ENCODE measurements around the gene CHD5. TPM values are rescaled to one million over a fixed set of nuclear protein-coding genes. Genes with fewer than 3 reads are reported as not detected.
A peak's percentile ranks its signal among the peaks of the same experiment; 100 is the strongest.
"Not testable (repeated sequence)": the region's sequence is repeated elsewhere in the genome, so short reads cannot be mapped to it uniquely, and the experiment has no call there.

CHD5 gene
- total RNA-seq, 1 experiment from 2014 or later, result 0.29 TPM

- DNase-seq (ENCODE audit: low read depth), result no peak
Observed at GRCh38 chr1:6086358-6086757, 93.8 kb downstream of the CHD5 start.

- DNase-seq (ENCODE audit: low read depth), result no peak
Observed at GRCh38 chr1:6085666-6086065, 94.5 kb downstream of the CHD5 start.

- no peak for DNase-seq (ENCODE audit: low read depth)
Observed at GRCh38 chr1:6084781-6085495, 95.2 kb downstream of the CHD5 start.

- no peak for DNase-seq (ENCODE audit: low read depth)
Observed at GRCh38 chr1:6083801-6084446, 96.2 kb downstream of the CHD5 start.

- no peak for DNase-seq (ENCODE audit: low read depth)
Observed at GRCh38 chr1:6083385-6083784, 96.7 kb downstream of the CHD5 start.

GRCh38 chr1:6082430-6082971 lies 97.6 kb downstream of the CHD5 start:
- no peak for DNase-seq (ENCODE audit: low read depth)

- DNase-seq (ENCODE audit: low read depth), result no peak
Observed at GRCh38 chr1:6081901-6082300, 98.2 kb downstream of the CHD5 start.

GRCh38 chr1:6080469-6080868 lies 99.7 kb downstream of the CHD5 start:
- peak; percentile 33 for DNase-seq (ENCODE audit: low read depth)

GRCh38 chr1:6077919-6078318 lies 102.2 kb downstream of the CHD5 start:
- DNase-seq (ENCODE audit: low read depth), result no peak

- DNase-seq (ENCODE audit: low read depth), result no peak
Observed at GRCh38 chr1:6077506-6077905, 102.6 kb downstream of the CHD5 start.

GRCh38 chr1:6077061-6077460 lies 103.1 kb downstream of the CHD5 start:
- not testable (repeated sequence) for DNase-seq (ENCODE audit: low read depth)

- peak; percentile 27 for DNase-seq (ENCODE audit: low read depth)
Observed at GRCh38 chr1:6075748-6076147, 104.4 kb downstream of the CHD5 start.

- DNase-seq (ENCODE audit: low read depth), result no peak
Observed at GRCh38 chr1:6074192-6074901, 105.8 kb downstream of the CHD5 start.

- no peak for DNase-seq (ENCODE audit: low read depth)
Observed at GRCh38 chr1:6073480-6074053, 106.6 kb downstream of the CHD5 start.

- DNase-seq (ENCODE audit: low read depth), result no peak
Observed at GRCh38 chr1:6072774-6073479, 107.2 kb downstream of the CHD5 start.

GRCh38 chr1:6071219-6071618 lies 108.9 kb downstream of the CHD5 start:
- no peak for DNase-seq (ENCODE audit: low read depth)

- DNase-seq (ENCODE audit: low read depth), result no peak
Observed at GRCh38 chr1:6070450-6070974, 109.6 kb downstream of the CHD5 start.

- no peak for DNase-seq (ENCODE audit: low read depth)
Observed at GRCh38 chr1:6069573-6069972, 110.5 kb downstream of the CHD5 start.

- no peak for DNase-seq (ENCODE audit: low read depth)
Observed at GRCh38 chr1:6068932-6069331, 111.2 kb downstream of the CHD5 start.

- DNase-seq (ENCODE audit: low read depth), result no peak
Observed at GRCh38 chr1:6068073-6068472, 112.0 kb downstream of the CHD5 start.

- no peak for DNase-seq (ENCODE audit: low read depth)
Observed at GRCh38 chr1:6066680-6067079, 113.4 kb downstream of the CHD5 start.
